NCI-H524 treated with DMSO at 0.1 percent for 48 hours (cell line): Measurements from ENCODE around the gene KLHL36.

Source experiments
- DNase-seq: peaks from one replicate; lab custom pipeline; 2025; lab: John Stamatoyannopoulos, UW

Gene KLHL36

DNA sequence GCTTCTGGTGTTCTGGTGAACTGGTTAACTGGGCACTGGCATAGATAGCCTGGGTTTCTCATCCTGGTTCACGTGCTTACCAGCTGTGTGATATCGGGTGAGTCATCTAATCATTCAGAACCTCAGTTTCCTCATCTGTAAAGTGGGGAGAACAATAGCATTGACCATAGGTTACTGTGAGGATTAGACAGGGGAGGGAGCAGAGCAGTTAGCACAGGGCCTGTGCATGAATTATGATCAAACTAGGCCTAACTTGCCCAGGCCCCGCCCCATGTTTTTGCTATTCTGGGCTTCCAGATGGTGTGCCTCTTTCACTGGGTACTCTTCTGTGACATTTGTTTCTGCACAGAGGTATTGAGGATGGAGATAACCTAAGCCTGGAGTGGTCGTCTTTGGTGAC, 4.6 kb upstream of the KLHL36 start:
- DNase-seq = peak; percentile 86

DNA sequence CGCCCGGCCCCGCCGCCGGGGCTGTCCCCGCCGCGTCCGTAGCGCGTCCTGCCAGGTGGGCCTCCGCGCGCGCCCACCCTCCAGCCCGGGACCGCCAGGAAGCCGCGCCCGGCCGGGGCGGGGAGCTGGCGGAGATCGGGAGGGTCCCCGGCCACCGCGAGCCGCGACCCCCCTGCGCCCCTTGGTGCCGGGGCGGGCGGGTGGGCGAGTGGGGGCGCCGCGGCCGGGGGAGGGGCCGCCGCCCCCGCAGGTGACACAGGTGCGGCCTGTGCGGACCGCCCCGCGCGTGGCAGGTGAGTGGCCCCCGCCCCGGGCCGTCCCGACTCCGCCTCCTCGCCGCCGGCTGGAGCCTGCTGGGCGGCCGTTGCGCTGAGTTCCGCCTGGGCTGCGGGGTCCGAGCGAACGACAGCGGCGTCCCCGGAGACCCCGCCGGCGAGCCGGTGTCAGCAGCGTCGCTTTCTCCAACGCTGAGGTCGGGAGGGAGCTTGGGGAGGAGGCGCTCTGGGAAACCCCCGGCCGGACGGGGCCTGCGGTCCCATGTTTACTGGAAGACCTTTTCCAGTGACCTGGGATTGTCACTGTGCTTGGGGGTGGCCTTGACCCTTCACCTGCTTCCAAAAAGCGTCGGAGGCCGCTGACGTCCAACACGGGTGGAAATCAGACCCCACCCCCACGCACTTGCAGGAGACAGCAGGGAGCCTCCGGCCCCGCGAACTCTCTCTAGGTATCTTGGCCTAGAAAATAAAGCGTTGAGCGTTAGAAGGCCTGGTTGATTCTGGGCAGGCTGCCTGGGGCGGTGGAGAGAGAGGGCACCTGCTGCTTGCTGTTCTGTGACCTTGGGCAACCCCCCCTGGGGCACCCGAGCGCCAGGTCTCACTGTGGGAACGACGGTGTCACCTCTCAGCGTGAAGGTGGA, 542 bp downstream of the KLHL36 start:
- no peak for DNase-seq

DNA sequence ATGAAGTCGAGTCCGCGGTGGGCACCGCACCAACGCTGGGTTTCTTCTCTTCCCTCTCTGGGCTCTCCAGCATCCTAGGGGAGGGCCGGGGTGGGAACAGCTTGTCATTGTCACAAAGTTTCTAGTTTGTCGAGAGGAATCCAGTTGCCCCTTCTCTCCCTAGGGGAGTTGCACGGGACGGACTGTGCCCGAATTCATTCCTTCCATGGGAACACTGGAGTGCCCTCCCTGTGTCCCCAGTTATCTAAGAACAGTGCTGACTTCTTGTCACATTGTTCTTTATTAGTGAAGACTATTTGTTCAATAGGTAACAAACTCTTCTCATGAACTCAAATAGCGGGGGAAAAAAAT, 1.2 kb downstream of the KLHL36 start:
- DNase-seq = no peak

DNA sequence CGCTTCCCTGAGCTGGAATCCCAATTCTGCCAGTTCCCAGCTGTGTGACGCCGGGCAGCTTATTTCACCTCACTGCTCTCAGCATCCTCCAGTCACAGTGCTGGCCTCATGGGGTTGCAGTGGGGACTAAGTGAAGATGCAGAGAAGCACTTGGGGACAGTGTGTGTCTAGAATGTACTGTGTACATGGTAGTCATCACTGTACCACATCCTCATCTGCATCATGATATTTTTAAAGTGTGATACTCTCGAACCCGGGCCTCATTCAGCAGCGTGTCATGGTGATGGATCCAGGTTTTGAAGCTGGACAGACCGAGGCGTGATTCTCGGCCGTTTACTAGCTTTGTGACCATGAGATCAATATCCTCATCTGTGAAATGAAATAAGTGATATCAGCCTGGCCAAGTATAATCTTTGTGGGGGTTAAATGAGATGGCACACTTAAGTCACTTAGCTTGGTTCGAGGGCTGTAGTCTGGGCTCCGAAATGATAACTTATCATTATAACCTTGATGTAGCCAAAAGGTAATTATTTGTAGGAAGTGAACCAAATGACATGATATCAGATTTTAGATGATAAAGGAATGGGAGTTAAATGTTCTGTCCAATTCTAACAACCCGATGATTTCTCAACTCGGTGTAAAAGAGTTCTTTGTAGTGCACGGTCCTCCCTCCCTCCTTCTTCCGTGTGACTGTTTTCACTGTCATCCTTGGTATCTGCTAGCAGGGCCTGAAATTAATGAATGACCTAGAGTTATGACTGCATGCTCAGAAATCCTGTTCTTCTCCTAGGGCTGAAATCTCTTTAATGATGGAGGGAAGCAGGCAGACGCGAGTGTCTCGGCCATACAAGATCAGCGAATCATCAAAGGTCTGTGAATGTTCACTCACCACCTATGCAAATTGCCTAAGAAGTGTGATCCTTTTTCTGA, 2.0 kb downstream of the KLHL36 start:
- no peak for DNase-seq

DNA sequence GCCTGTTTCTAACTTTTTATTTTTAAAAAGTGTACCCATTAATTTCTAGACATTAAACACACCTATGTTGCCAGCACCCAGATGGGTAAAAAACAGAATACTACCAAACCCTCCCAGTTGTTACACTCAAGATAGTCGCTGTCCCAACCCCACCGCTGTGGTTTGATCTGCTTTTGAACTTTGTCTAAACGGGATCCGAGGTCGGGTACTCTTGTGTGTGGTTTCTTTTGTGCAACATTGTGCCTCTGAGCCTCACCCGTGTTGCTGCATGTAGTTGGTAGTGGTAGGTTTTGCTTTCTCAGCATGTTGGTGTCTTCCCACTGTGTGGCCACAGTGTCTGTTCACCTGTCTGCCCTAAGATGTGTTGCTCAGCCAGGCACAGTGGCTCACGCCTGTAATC, 4.3 kb downstream of the KLHL36 start:
- no peak for DNase-seq

DNA sequence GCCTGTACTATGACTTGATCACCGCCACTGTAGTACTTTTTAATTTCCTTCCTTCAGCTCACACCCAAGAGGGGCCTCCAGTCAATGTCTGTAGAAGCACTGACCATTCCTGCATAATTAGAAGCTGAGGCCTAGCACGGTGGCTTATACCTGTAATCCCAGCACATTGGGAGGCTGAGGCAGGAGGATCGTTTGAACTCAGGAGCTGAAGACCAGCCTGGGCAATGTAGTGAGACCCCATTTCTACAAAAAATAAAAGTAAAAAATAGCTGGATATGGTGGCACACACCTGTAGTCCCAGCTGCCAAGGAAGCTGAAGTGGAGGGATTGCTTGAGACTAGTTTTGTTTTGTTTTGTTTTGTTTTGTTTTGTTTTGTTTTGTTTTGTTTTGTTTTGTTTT, 5.9 kb downstream of the KLHL36 start:
- DNase-seq = no peak

DNA sequence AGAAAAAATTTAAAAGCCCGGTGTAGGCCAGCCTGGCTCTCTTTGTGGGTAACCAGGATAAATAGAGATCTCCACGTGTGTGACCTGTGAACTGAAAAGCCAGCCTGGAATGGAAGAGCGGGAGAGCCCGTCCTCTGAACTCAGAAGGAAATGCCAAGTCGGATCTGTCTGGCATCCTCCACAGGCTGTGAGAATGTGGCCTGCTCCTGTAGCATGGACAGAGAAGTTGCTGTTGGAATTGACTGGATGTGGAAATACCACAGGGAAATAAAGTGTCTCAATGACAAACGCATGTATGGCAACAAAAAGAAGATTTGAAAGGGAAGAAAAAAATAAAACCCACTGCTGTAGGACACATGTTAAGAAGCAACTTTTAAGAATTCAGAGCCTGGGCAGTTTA, 6.7 kb downstream of the KLHL36 start:
- no peak for DNase-seq

DNA sequence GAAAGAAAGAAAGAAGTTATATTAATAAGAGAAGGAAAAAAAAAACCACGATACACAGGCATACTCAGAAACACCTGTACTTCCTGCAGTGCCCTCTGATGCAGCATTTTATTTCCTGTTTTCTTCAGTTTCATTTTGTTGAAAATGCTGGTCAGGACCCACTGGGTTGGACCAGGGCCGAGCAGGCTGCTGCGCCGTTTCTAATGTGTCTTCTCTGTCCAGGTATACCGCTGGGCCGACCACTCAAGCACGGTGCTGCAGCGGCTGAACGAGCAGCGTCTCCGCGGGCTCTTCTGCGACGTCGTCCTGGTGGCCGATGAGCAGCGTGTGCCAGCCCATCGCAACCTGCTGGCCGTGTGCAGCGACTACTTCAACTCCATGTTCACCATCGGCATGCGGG, 8.3 kb downstream of the KLHL36 start:
- no peak for DNase-seq

DNA sequence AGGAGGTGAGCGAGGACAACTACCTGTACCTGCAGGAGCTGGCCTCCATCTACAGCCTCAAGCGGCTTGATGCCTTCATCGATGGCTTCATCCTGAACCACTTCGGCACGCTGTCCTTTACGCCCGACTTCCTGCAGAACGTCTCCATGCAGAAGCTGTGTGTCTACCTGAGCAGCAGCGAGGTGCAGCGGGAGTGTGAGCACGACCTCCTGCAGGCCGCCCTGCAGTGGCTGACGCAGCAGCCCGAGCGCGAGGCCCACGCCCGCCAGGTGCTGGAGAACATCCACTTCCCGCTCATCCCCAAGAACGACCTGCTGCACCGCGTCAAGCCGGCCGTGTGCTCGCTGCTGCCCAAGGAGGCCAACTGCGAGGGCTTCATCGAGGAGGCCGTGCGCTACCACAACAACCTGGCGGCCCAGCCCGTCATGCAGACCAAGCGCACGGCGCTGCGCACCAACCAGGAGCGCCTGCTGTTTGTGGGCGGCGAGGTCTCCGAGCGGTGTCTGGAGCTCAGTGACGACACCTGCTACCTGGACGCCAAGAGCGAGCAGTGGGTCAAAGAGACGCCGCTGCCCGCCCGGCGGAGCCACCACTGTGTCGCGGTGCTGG, 9.0 kb downstream of the KLHL36 start:
- DNase-seq = no peak

DNA sequence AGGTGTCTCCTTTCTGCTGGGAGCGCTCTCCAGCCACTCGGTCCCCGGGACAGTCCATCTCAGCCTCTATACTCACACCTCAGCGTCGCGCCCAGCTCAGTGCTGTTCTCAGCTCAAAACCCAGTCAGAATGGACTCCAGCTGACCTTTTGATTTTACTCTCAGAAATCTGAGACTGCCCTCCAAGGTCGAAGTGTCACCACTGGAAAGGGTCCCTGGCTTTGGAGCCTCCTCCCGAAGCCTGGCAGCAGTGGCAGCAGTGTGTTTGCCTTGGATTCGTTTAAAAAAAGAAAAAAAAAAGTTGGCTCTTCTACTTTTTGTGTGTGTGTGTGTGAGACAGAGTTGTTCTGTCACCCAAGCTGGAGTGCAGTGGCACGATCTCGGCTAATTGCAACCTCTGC, 10.4 kb downstream of the KLHL36 start:
- DNase-seq = no peak

DNA sequence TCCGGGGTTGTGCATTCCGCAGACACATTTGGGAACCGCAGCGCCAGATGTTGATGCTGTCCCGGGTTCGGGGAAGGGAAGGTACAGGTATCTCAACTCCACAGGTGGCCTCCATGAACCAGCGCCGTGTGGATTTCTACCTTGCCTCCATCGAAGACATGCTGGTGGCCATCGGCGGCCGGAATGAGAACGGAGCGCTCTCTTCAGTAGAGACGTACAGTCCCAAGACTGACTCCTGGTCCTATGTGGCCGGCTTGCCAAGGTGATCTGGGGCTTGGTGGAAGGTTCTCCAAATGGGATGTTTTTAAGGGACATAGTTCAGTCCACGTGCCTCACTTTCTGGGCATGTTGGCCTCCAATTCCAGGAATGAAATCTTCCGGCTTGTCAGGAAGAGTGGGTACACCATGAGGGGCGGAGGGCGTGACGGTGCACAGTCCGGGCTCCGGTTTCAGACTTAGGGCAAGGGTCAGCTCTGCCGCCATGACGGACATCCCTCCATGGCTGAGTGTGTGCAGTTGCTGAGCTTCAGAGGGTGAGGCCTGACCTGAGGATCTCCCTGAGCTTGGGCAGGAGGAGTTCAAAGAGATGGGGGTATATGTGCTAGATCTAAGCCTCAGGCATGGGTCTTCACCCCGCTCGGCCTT, 11.5 kb downstream of the KLHL36 start:
- no peak for DNase-seq

DNA sequence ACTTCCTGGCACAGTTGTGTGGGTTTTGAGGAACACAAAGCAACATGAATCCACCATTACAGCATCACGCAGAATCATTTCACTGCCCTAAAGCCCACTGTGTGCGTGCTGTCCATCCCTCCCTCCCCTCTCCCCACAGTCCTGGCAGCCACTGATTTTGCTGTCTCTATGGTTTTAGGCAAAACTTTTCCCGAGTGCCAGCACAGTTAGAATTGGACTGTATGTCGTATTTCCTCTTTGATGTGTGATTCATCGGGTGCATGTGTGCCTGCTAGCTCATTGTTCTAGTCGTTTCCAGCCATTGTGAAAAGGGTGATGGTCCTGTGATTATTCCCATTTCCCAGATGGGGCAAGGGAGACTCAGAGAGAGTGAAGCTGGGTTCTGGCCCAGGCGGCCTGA, 12.7 kb downstream of the KLHL36 start:
- no peak for DNase-seq

DNA sequence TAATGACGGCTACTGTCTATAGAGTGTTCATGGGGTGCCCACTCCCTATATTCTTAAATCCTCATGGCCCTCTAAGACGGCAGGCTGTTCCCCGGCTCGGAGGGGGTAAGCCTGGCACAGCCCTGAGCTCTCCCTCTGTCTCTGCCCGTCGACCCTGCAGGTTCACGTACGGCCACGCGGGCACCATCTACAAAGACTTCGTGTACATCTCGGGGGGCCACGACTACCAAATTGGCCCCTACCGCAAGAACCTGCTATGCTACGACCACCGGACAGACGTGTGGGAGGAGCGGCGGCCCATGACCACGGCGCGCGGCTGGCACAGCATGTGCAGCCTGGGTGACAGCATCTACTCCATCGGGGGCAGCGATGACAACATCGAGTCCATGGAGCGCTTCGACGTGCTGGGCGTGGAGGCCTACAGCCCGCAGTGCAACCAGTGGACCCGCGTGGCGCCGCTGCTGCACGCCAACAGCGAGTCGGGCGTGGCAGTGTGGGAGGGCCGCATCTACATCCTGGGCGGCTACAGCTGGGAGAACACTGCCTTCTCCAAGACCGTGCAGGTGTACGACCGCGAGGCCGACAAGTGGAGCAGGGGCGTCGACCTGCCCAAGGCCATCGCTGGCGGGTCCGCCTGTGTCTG, 13.2 kb downstream of the KLHL36 start:
- DNase-seq = no peak

DNA sequence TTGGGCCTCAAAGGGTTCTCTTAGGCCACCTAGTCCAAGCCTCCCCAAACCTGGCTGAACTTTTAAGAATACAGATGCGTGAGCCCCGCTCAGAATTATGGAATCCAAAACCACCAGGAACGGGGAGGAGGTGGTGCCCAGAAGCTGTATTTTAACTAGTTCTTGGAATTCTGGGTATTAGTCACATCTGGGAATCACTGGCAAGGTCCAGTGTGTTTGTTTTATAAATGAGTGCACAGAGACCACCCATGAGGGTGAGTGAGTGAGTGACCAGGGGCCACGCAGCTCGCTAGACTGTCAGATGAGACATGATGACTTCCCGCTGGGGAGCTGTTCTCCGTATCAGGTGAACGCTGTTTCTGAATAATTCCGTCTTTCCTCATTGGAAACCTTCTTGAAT, 14.2 kb downstream of the KLHL36 start:
- DNase-seq = no peak

DNA sequence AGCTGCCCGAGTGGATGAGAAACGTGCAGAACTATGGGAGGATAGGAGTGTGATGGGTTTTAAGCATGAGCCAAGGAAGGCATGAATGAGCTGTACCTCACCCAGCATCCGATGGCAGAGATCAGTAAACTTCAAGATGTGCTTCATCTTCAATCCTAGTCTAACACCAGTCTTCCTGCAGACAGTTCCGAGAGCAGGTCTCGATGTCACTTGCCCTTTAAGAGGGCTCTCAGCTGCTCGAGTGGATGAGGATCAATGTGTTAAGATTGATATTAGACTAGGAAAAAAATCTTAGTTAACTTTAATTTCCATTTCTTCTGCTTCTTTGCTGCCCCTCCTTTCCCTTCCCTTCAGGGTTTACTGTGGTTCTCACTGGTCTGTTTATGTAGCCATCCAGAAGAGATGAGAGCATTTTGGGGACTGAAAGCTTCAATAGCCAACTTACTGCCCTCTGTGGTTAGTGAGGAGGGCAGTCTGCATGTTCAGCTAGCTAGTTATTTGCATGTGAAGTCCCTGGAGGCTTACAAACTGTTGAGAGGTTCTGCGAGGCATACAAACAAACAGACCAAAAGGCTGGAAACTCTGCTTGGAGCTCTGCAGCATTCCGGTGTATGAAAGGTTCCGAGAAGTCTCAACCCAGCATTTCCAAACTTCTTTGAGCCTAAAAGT, 15.3 kb downstream of the KLHL36 start:
- no peak for DNase-seq

DNA sequence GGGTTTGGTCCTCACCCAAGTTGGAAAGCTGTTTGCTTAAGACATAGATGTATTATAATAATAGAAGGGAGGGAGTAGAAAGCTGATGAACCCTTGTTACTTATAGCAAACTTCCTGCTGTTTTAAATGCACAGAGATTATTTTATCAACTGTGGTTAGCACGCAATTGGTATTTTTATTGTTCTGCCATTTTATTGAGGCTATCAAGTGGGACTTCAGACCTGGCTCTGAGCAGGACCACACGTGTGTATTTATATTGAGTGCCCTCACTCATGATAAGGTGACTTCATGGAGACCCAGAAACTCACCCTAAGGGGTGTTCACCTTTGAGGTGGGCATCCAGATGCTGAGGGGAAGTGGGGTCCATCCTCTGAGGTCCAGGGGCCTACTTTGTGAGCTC, 17.0 kb downstream of the KLHL36 start:
- no peak for DNase-seq

DNA sequence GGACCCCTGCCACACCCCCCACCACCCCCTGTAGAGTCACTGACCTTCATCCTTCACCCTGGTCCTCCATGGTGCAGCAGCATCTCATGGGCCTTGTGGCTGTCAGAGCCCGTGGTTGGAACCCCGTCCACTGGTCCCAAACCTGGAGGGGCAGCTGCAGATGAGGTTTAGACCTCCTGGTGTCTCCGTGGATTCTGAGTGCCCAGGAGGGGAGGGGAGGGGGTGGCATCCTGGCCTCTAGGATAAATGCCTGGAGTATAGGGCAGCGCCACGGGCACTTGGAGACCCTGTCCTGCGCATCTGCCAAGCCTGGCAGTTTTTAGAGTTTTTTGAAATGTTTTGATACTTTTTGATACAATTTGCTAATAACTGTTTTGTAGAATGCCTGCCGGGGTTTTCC, 17.5 kb downstream of the KLHL36 start:
- DNase-seq = no peak

DNA sequence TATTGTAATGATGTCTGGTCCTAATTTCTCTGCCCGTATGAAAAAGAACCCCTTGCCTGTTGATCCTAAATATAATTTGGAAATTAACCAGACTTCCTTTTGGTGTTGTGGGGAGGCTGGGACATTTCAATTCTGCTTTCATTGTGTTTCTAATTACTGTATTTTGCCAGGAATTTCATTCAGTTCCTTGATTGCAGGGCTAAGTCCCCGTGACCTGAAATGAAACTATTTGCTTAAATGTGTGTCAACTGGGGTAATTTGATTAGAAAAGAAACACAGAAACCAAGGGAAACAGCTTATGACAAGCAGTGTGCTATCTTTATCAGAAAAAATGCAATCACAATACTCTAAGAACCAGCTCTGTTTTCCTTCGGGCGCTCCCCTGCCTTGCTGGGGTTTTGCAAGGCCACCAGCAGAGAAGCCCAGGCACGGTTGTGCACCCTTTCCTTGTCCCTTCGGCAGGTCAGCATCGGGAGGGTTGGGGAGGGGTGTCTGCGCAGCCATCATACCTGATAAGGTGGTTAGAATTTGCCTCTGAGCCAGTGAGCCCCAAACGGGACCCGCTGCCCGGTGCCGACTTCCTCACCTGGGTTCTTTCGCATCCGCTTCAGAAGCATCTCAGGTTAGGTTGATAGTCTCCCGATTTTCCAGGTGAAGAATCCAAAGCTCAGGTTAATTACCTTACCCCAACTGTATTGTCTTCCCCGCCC, 19.4 kb downstream of the KLHL36 start:
- no peak for DNase-seq

DNA sequence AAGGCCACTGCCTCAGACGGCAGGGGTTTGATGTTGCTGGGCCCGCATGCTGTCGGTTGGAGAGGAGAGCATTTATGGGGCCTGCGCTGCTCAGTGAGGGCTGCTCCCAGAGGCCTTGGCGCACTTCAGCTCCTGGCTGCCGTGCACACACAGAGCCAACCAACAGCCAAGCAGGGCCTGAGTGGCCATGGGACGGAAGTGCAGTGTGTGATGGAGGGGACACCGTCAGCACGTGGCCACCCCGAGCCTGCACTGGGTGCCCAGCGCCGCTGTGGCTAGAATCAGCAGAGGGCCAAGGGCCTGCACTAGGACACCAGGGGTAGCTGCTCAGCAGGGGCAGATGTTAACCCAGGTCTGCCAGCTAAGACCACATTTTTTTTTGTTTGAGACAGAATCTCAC, 21.8 kb downstream of the KLHL36 start:
- no peak for DNase-seq
